DND-41 (cell line): ENCODE measurements around the gene DAAM2.

Experiments used
- ATAC-seq: fragments of 200-7000 bp; cut with Tn5 transposase; 3 replicates; pipeline ENCODE4 v1.9.1; 2021; ENCODE audit warnings: low read depth; ENCODE audit not compliant: insufficient read depth
- DNase-seq: peaks from one replicate; pipeline ENCODE4 v3.0.0-alpha.2; 2020
- H2AFZ ChIP-seq: 2 replicates; pipeline ENCODE4 v1.6.0; 2012; ENCODE audit warnings: low read depth, low read length
- H3K27ac ChIP-seq: 2 replicates; pipeline ENCODE4 v1.5.1; 2012; ENCODE audit warnings: low read length, inconsistent platforms
- H3K27me3 ChIP-seq: fragments of 200-600 bp; sonication (generic); 2 replicates; pipeline ENCODE4 v1.6.0; 2012; ENCODE audit warnings: low read length, mild to moderate bottlenecking, inconsistent platforms; ENCODE audit not compliant: insufficient read depth, poor library complexity
- H3K36me3 ChIP-seq: 2 replicates; pipeline ENCODE4 v1.5.1; 2012; ENCODE audit warnings: low read length, inconsistent platforms; ENCODE audit not compliant: insufficient read depth
- H3K4me1 ChIP-seq: 2 replicates; pipeline ENCODE4 v1.5.1; 2012; ENCODE audit warnings: mild to moderate bottlenecking, low read length; ENCODE audit not compliant: insufficient read depth
- H3K4me2 ChIP-seq: 2 replicates; pipeline ENCODE4 v1.6.0; 2012; ENCODE audit warnings: mild to moderate bottlenecking, moderate library complexity, low read length, inconsistent platforms; ENCODE audit not compliant: insufficient read depth
- H3K4me3 ChIP-seq, 2 experiments: fragments of 200-600 bp in 1 of 2; shearing (Covaris generic) in 1 of 2; 2 replicates each; pipeline ENCODE4 v1.5.1; 2012 to 2016; ENCODE audit warnings: inconsistent platforms in 2 of 2, low read length in 2 of 2, mild to moderate bottlenecking in 2 of 2, low read depth in 1 of 2, moderate library complexity in 1 of 2
- H3K79me2 ChIP-seq: 2 replicates; pipeline ENCODE4 v1.6.0; 2012; ENCODE audit warnings: low read length, inconsistent platforms; ENCODE audit not compliant: insufficient read depth
- H3K9ac ChIP-seq: 2 replicates; pipeline ENCODE4 v1.6.0; 2012; ENCODE audit warnings: low read depth, mild to moderate bottlenecking, inconsistent platforms, low read length, moderate library complexity
- H3K9me3 ChIP-seq: 2 replicates; pipeline ENCODE4 v1.5.1; 2012; ENCODE audit warnings: low read length, moderate library complexity, mild to moderate bottlenecking, inconsistent platforms; ENCODE audit not compliant: insufficient read depth, severe bottlenecking
- H4K20me1 ChIP-seq: 2 replicates; pipeline ENCODE4 v1.6.0; 2012; ENCODE audit warnings: low read length; ENCODE audit not compliant: insufficient read depth
- EZH2 ChIP-seq: IDR thresholded peaks from 3 replicates; pipeline ENCODE4 v1.6.1; 2012; ENCODE audit warnings: borderline replicate concordance, low read depth, mild to moderate bottlenecking, moderate library complexity, low read length, inconsistent platforms; ENCODE audit not compliant: severe bottlenecking
- TF ChIP-seq, protein P1 (sequence below): IDR thresholded peaks from 2 replicates; pipeline ENCODE4 v1.5.1; 2012; ENCODE audit warnings: borderline replicate concordance, low read length, moderate library complexity, mild to moderate bottlenecking; ENCODE audit not compliant: poor library complexity, severe bottlenecking; ENCODE audit errors: extremely low read depth

Gene DAAM2

DNA sequence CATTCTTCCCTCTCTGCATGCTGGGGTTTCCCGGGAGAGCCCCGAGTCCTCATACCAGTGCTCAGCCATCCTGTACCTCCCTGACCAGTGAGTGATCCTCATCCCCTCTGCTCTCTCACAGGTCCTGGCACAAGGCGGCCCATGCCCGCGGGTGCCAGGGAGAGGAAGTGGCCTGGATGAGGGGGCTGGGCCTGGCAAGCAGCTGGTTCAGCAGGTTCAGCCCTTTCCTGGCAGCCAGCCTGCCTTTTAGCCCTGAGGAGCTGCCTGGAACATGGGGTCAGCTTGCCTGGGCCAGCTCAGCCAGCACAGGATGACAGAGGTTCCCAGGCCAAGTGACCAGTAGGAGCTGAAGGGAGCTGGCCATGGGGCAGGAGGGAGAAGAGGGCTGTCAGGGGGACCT lies 131.2 kb downstream of the DAAM2 start:
- DNase-seq, result no peak
- peak overlapping the region; percentile 37; the same call in 1 of the 2 replicates for H3K27ac ChIP-seq

DNA sequence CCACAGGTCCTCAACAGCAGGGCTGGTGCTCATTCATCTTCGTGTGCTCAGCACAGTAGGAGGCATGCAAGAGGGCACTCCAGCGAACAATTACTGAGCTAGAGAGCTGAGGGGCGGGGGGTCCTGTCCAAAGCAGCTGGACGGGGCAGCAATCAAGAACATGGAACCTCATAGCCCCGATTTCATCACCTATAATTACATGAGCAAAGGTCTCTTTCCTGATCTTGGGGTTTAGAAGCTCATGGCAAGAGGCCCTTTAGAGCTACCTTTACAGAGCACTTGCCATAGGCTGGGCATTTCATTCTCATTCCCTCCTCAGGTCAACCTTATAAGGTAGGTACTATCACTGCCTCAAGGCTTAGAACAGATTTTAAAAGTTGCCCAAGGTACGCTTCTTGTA lies 131.7 kb downstream of the DAAM2 start:
- H3K4me2 ChIP-seq, result no peak overlapping the region
- no peak for ATAC-seq
- H2AFZ ChIP-seq, result no peak overlapping the region

More for the DNA sequence above, 131.2 kb downstream of the DAAM2 start:
- Histone ChIP-seq H3K9me3 (no peaks in the 10 kb centered on the region), H3K4me1 (peaks cover 19% of the 10 kb centered on the region), H2AFZ (no peak overlapping the region), H3K27me3 (no peaks in the 10 kb centered on the region), H4K20me1 (no peaks in the 10 kb centered on the region), H3K4me2 (no peak overlapping the region), H3K79me2 (no peaks in the 10 kb centered on the region), H3K9ac (no peak overlapping the region), H3K36me3 (no peaks in the 10 kb centered on the region), H3K4me3 (no peak overlapping the region)
- TF ChIP-seq, protein P1, sequence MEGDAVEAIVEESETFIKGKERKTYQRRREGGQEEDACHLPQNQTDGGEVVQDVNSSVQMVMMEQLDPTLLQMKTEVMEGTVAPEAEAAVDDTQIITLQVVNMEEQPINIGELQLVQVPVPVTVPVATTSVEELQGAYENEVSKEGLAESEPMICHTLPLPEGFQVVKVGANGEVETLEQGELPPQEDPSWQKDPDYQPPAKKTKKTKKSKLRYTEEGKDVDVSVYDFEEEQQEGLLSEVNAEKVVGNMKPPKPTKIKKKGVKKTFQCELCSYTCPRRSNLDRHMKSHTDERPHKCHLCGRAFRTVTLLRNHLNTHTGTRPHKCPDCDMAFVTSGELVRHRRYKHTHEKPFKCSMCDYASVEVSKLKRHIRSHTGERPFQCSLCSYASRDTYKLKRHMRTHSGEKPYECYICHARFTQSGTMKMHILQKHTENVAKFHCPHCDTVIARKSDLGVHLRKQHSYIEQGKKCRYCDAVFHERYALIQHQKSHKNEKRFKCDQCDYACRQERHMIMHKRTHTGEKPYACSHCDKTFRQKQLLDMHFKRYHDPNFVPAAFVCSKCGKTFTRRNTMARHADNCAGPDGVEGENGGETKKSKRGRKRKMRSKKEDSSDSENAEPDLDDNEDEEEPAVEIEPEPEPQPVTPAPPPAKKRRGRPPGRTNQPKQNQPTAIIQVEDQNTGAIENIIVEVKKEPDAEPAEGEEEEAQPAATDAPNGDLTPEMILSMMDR, result no peak
- TF ChIP-seq EZH2, result no peak
- 0 out of 3 replicates have a peak, but pooled peaks have one; percentile 25 for ATAC-seq

DNA sequence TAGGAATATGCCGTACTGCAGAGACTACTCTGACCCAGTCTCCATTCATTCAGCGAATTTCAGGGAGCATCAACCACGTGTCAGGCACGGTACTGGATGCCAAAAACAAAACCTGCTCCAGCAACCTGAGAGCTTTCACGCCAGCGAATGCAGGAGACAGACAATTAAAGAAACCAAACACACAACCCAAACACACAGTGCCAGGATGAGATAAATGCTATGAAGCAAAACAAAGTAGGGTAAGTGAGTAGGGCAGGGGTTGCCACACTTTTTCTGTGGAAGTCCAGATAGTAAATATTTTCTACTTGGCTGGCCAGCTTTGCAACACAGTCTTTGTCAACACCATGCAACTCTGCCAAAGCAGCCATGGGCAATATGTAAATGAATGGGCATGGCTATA lies 132.1 kb downstream of the DAAM2 start:
- Histone ChIP-seq H3K27me3 (no peaks in the 10 kb centered on the region), H3K79me2 (no peaks in the 10 kb centered on the region), H3K9me3 (no peaks in the 10 kb centered on the region), H3K36me3 (no peaks in the 10 kb centered on the region), H3K27ac (no peak overlapping the region), H2AFZ (no peak overlapping the region), H3K4me3 (no peak overlapping the region), H3K4me1 (peaks cover 28% of the 10 kb centered on the region), H3K4me2 (no peak overlapping the region), H4K20me1 (no peaks in the 10 kb centered on the region), H3K9ac (no peak overlapping the region)
- TF ChIP-seq EZH2, result no peak
- TF ChIP-seq, protein P1, result no peak
- ATAC-seq, result no peak
- no peak for DNase-seq

More for the DNA sequence above, 131.7 kb downstream of the DAAM2 start:
- H3K36me3 ChIP-seq, result no peaks in the 10 kb centered on the region
- TF ChIP-seq, protein P1, result no peak
- TF ChIP-seq EZH2, result no peak
- H3K4me3 ChIP-seq, result no peak overlapping the region
- no peaks in the 10 kb centered on the region for H3K79me2 ChIP-seq
- H3K27me3 ChIP-seq, result no peaks in the 10 kb centered on the region
- no peak overlapping the region for H3K9ac ChIP-seq
- H3K4me1 ChIP-seq, result peaks cover 23% of the 10 kb centered on the region
- H3K9me3 ChIP-seq, result no peaks in the 10 kb centered on the region
- H3K27ac ChIP-seq, result no peak overlapping the region
- DNase-seq, result no peak
- H4K20me1 ChIP-seq, result no peaks in the 10 kb centered on the region
